K562 (cell line): ENCODE results near the gene NFIC. TPM values are rescaled to one million over a fixed set of nuclear protein-coding genes. Genes with fewer than 3 reads are reported as not detected.

Experiments
- IRF9 ChIP-seq: fragments of 450-650 bp; IDR thresholded peaks from 2 replicates; pipeline ENCODE4 v1.6.1; 2016; ENCODE audit warnings: missing biosample characterization, missing genetic modification characterization
- PHTF2 ChIP-seq: fragments of 250-450 bp; sonication (Bioruptor Pico); IDR thresholded peaks from 2 replicates; pipeline ENCODE4 v1.5.0; 2021; ENCODE audit warnings: mild to moderate bottlenecking
- POLR3G ChIP-seq: IDR thresholded peaks from 2 replicates; pipeline ENCODE4 v1.6.1; 2011; ENCODE audit not compliant: insufficient read length, insufficient replicate concordance; ENCODE audit errors: extremely low read depth
- TBL1XR1 ChIP-seq, 2 experiments: IDR thresholded peaks; 2 replicates each; pipeline ENCODE4 v1.6.1; 2012; ENCODE audit warnings: improper control_type of control experiment in 2 of 2, low read length in 2 of 2, mild to moderate bottlenecking in 1 of 2
- polyA plus RNA-seq, 8 experiments: library from polyadenylated mRNA; depleted of rRNA in 4 of 8; stranded (reverse) in 5 of 8; unstranded in 3 of 8; fragments of >200 nt; fragmentation: Nextera tagmentation in 2 of 8; fragmentation: Illumina TruSeq in 1 of 8; extraction: Ambion mirVana in 2 of 8; extraction: Trizol in 1 of 8; gene quantifications; 2 replicates each; pipeline versions ENCODE4 v1.2.1 to v1.2.3, GENCODE V29; 2011 to 2014; ENCODE audit warnings: inconsistent platforms in 1 of 8, missing spikeins in 1 of 8
- total RNA-seq, 7 experiments: library from RNA; depleted of rRNA in 6 of 7; stranded (reverse); fragments of >200 nt in 6 of 7; fragmentation: Illumina TruSeq in 2 of 7; extraction: Trizol in 2 of 7; gene quantifications; 2 replicates each; pipeline versions ENCODE4 v1.2.1 to v1.2.3, GENCODE V29; 2011 to 2021; ENCODE audit warnings: low replicate concordance in 1 of 7
- TF ChIP-seq, protein P1 (sequence below): fragments of 450-650 bp; IDR thresholded peaks from 2 replicates; pipeline ENCODE4 v1.6.1; 2018; ENCODE audit not compliant: partially characterized antibody

NFIC gene
- total and polyA plus RNA-seq, 9 of the 15 experiments (the other 6 are each of a cell fraction or from before 2014, with no cell fraction given): 0.71 to 62.1 (median 6.9) TPM

DNA sequence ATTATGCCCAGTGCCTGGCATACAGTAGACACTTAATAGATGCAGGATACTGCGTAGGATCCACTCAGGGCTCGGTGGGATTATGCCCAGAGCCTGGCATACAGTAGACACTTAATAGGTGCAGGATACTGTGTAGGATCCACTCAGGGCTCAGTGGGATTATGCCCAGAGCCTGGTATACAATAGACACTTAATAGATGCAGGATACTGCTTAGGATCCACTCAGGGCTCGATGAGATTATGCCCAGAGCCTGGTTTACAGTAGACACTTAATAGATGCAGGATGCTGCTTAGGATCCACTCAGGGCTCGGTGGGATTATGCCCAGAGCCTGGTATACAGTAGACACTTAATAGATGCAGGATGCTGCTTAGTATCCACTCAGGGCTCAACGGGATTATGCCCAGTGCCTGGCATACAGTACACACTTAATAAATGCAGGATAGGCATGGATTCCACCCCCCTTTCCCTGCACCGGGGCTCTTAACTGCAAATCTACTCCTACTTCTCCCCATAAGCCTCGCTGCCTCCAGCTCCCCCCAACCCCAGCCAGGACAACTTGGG is 89.1 kb downstream of the NFIC start (continued):
- no peak for TF ChIP-seq IRF9 (tag)
- TF ChIP-seq, protein P1, sequence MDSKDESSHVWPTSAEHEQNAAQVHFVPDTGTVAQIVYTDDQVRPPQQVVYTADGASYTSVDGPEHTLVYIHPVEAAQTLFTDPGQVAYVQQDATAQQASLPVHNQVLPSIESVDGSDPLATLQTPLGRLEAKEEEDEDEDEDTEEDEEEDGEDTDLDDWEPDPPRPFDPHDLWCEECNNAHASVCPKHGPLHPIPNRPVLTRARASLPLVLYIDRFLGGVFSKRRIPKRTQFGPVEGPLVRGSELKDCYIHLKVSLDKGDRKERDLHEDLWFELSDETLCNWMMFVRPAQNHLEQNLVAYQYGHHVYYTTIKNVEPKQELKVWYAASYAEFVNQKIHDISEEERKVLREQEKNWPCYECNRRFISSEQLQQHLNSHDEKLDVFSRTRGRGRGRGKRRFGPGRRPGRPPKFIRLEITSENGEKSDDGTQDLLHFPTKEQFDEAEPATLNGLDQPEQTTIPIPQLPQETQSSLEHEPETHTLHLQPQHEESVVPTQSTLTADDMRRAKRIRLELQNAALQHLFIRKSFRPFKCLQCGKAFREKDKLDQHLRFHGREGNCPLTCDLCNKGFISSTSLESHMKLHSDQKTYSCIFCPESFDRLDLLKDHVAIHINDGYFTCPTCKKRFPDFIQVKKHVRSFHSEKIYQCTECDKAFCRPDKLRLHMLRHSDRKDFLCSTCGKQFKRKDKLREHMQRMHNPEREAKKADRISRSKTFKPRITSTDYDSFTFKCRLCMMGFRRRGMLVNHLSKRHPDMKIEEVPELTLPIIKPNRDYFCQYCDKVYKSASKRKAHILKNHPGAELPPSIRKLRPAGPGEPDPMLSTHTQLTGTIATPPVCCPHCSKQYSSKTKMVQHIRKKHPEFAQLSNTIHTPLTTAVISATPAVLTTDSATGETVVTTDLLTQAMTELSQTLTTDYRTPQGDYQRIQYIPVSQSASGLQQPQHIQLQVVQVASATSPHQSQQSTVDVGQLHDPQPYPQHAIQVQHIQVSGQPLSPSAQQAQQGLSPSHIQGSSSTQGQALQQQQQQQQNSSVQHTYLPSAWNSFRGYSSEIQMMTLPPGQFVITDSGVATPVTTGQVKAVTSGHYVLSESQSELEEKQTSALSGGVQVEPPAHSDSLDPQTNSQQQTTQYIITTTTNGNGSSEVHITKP: no peak
- no peak for TF ChIP-seq POLR3G
- TF ChIP-seq TBL1XR1 (IDR thresholded peaks at IDR 0.05; ENCODE audit: low read length in 2 of 2): no peak
- no peak for TF ChIP-seq PHTF2 (CRISPR knock-in tag)
